Measurements from ENCODE around the gene GATD1.
A peak's percentile ranks its signal among the peaks of the same experiment; 100 is the strongest.

The GATD1 gene

GRCh38 chr11:767238-767637, 10.0 kb downstream of the GATD1 start:
- POLR2A ChIA-PET: no interaction called here
- H3K36me3 ChIP-seq (ENCODE audit: control insufficient read depth in 2 of 2, insufficient read depth in 1 of 2, low read length in 2 of 2): peaks cover 0 to 77% of the 10 kb centered on the region in 2 experiments; a peak in 2 of 3 replicates
- CTCF ChIA-PET: no interaction called here

GRCh38 chr11:766936-767210, 10.4 kb downstream of the GATD1 start:
- TF ChIP-seq ZNF138 (tag by site-specific recombination; IDR thresholded peaks at IDR 0.05; ENCODE audit: borderline replicate concordance) (no peak), KLF10 (tag by site-specific recombination; IDR thresholded peaks at IDR 0.05) (peak; percentile 19; the same call in 1 of the 2 replicates), ZNF121 (tag by site-specific recombination; IDR thresholded peaks at IDR 0.05) (peak; percentile 95)
- H3K27ac ChIP-seq (ENCODE audit: extremely low read depth, low read depth, low read length): no peak overlapping the region
- POLR2A ChIA-PET: interaction anchor here (1.1 kb wide), 1 partner anchor 41 kb away, joined by 5 read pairs; no protein-coding TSS in a partner anchor
- no peaks in the 10 kb centered on the region for H3K9me3 ChIP-seq (ENCODE audit: control insufficient read depth, insufficient read depth, low read depth, low read length)
- H3K36me3 ChIP-seq (ENCODE audit: control insufficient read depth in 2 of 2, insufficient read depth in 1 of 2, low read length in 2 of 2): peaks cover under 1 to 77% of the 10 kb centered on the region in 2 experiments; a peak in 2 of 3 replicates
- CTCF ChIA-PET: no interaction called here
- no peak overlapping the region for H3K4me3 ChIP-seq (ENCODE audit: low read depth, low read length)
- H3K4me1 ChIP-seq (ENCODE audit: control insufficient read depth, insufficient read depth, low read length): no peaks in the 10 kb centered on the region

More at GRCh38 chr11:767238-767637, 10.0 kb downstream of the GATD1 start:
- Histone ChIP-seq H3K27ac (ENCODE audit: extremely low read depth, low read depth, low read length) (no peak overlapping the region), H3K9me3 (ENCODE audit: control insufficient read depth, insufficient read depth, low read depth, low read length) (no peaks in the 10 kb centered on the region), H3K4me3 (ENCODE audit: low read depth, low read length) (no peak overlapping the region), H3K4me1 (ENCODE audit: control insufficient read depth, insufficient read depth, low read length) (no peaks in the 10 kb centered on the region)
- TF ChIP-seq ZNF280C (tag by site-specific recombination; IDR thresholded peaks at IDR 0.05) (no peak), GFI1B (tag by site-specific recombination; IDR thresholded peaks at IDR 0.05) (no peak), ZNF433 (tag by site-specific recombination; IDR thresholded peaks at IDR 0.05; ENCODE audit: low read depth) (no peak), ZIC2 (tag by site-specific recombination; IDR thresholded peaks at IDR 0.05) (peak; percentile 60)

- Histone ChIP-seq H3K27ac (ENCODE audit: extremely low read depth, low read depth, low read length) (no peak overlapping the region), H3K36me3 (ENCODE audit: control insufficient read depth in 2 of 2, insufficient read depth in 1 of 2, low read length in 2 of 2) (peaks cover 4 to 76% of the 10 kb centered on the region in 2 experiments; a peak in 2 of 3 replicates)
Observed at GRCh38 chr11:766106-766935, 11.0 kb downstream of the GATD1 start.

GRCh38 chr11:765802-766091, 11.5 kb downstream of the GATD1 start:
- TF ChIP-seq ZNF792 (tag by site-specific recombination; IDR thresholded peaks at IDR 0.05) (no peak), ZNF280C (tag by site-specific recombination; IDR thresholded peaks at IDR 0.05) (no peak), ZNF133 (tag by site-specific recombination; IDR thresholded peaks at IDR 0.05) (no peak), ZBTB26 (tag by site-specific recombination; optimal IDR thresholded peaks at IDR 0.05) (no peak), ZBTB20 (tag by site-specific recombination; IDR thresholded peaks at IDR 0.05) (no peak)
- ChIA-PET CTCF (interaction anchor here (0.6 to 1.0 kb wide), 4 partner anchors 10 to 47 kb away, joined by 3 to 5 read pairs (median 4); partner anchors contain the start of gene GATD1), POLR2A (interaction anchor here (0.6 to 1.1 kb wide), 3 partner anchors 10 to 260 kb away, joined by 5 read pairs; no protein-coding TSS in a partner anchor)
- no peaks in the 10 kb centered on the region for H3K4me1 ChIP-seq (ENCODE audit: control insufficient read depth, insufficient read depth, low read length)
- H3K4me3 ChIP-seq (ENCODE audit: low read depth, low read length): no peak overlapping the region
- no peaks in the 10 kb centered on the region for H3K9me3 ChIP-seq (ENCODE audit: control insufficient read depth, insufficient read depth, low read depth, low read length)
- peaks cover 4 to 76% of the 10 kb centered on the region in 2 experiments; a peak in 2 of 3 replicates for H3K36me3 ChIP-seq (ENCODE audit: control insufficient read depth in 2 of 2, insufficient read depth in 1 of 2, low read length in 2 of 2)
- H3K27ac ChIP-seq (ENCODE audit: extremely low read depth, low read depth, low read length): no peak overlapping the region

More at GRCh38 chr11:766106-766935, 11.0 kb downstream of the GATD1 start:
- ChIA-PET POLR2A (interaction anchor here (0.6 to 1.1 kb wide), 2 partner anchors 40 to 260 kb away, joined by 5 read pairs; no protein-coding TSS in a partner anchor), CTCF (interaction anchor here (0.6 to 1.0 kb wide), 4 partner anchors 9 to 47 kb away, joined by 3 to 5 read pairs (median 4); partner anchors contain the start of gene GATD1)
- Histone ChIP-seq H3K4me1 (ENCODE audit: control insufficient read depth, insufficient read depth, low read length) (no peaks in the 10 kb centered on the region), H3K4me3 (ENCODE audit: low read depth, low read length) (no peak overlapping the region), H3K9me3 (ENCODE audit: control insufficient read depth, insufficient read depth, low read depth, low read length) (no peaks in the 10 kb centered on the region)
- TF ChIP-seq KLF9 (tag by site-specific recombination; IDR thresholded peaks at IDR 0.05; ENCODE audit: low read depth): peak; percentile 86
- TF ChIP-seq KLF10 (tag by site-specific recombination; IDR thresholded peaks at IDR 0.05): peak; percentile 89
- no peak for TF ChIP-seq EGR2 (tag by site-specific recombination; IDR thresholded peaks at IDR 0.05; ENCODE audit: low read depth)

All from HEK293 (cell line).